Measurements from ENCODE around the gene CFAP65.

CFAP65 gene, protein sequence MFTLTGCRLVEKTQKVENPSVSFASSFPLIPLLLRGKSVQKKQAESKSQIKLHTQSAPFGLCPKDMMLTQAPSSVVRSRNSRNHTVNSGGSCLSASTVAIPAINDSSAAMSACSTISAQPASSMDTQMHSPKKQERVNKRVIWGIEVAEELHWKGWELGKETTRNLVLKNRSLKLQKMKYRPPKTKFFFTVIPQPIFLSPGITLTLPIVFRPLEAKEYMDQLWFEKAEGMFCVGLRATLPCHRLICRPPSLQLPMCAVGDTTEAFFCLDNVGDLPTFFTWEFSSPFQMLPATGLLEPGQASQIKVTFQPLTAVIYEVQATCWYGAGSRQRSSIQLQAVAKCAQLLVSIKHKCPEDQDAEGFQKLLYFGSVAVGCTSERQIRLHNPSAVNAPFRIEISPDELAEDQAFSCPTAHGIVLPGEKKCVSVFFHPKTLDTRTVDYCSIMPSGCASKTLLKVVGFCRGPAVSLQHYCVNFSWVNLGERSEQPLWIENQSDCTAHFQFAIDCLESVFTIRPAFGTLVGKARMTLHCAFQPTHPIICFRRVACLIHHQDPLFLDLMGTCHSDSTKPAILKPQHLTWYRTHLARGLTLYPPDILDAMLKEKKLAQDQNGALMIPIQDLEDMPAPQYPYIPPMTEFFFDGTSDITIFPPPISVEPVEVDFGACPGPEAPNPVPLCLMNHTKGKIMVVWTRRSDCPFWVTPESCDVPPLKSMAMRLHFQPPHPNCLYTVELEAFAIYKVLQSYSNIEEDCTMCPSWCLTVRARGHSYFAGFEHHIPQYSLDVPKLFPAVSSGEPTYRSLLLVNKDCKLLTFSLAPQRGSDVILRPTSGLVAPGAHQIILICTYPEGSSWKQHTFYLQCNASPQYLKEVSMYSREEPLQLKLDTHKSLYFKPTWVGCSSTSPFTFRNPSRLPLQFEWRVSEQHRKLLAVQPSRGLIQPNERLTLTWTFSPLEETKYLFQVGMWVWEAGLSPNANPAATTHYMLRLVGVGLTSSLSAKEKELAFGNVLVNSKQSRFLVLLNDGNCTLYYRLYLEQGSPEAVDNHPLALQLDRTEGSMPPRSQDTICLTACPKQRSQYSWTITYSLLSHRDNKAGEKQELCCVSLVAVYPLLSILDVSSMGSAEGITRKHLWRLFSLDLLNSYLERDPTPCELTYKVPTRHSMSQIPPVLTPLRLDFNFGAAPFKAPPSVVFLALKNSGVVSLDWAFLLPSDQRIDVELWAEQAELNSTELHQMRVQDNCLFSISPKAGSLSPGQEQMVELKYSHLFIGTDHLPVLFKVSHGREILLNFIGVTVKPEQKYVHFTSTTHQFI (N-terminal part only)

DNA sequence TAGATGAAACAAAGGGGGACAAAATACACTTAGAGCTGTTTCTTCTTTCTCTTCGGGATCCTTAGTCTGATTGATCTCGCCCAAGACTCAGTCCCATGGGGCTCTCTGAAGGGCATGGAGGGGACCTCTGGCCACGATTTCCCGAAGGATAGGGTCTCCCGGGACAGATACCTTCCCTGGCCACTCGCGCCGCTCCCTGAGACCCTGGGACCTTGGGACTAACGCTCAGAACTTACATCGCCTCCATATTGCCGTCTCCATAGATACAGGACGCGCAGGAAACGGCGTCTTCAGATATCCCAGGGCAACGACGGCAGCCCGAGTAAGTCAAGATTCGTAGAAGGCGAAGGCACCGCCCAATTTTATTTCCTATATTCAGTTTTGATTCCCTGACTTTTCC lies at the start of gene CFAP65:
CFAP65 (minus strand) TSS at position 265 of the 400 bp plus-strand sequence. CDS start 2,468 bp downstream, outside the sequence.
- Histone ChIP-seq H3K4me3 (ENCODE audit: low read length) (no peak within 1 kb of the TSS), H3K27me3 (ENCODE audit: control insufficient read depth, insufficient read depth, low read length) (peaks cover 3% of the 10 kb centered on the region), H3K9ac (ENCODE audit: low read length) (no peak within 1 kb of the TSS), H3K4me1 (ENCODE audit: control insufficient read depth, insufficient read depth, low read length) (peaks cover 25% of the 10 kb centered on the region), H3K9me3 (ENCODE audit: control insufficient read depth, low read length) (no peaks in the 10 kb centered on the region), H3K36me3 (ENCODE audit: control insufficient read depth, insufficient read depth, low read length) (no peaks in the 10 kb centered on the region)

DNA sequence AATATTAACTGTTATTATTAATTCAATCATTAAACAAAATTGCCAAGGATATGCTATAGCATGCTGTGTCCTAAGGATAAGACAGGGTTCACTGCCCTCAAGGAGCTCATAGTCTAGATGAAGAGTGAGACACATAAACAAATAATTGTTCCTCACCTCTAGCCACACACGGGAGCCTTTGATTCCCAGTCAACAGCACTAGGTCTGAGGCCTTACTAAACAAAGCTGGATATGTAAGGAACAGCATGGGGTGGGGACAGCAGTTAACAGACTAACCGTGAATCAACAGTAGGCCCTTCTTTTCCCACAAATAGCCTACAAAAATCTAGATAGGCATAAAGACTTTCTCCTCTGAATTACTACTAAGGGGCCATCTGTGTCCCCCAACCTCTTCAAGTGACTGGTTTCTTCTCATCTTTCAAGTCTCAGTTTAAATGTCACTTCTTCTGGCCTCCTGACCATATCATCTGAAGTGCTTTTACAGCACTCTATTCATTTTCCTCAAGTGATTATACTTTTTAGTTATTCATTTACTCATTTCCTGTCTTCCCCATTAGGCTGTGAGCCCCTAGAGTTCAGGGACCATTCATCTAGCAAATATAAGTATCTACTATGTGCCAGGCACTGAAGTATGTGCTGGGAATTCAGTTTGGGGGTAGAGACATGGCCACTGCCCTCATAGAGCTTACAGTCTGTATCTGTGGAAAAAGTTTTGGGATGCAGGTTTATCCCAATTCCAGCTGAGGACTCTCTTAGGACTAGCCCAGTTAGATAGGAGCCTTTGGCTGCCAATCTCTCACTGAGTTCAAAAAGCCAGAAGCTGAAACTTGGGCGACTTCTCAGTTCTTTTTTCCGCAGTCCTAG lies 49.4 kb upstream of the CFAP65 start:
- peaks cover 15% of the 10 kb centered on the region for H3K4me1 ChIP-seq (ENCODE audit: control insufficient read depth, insufficient read depth, low read length)
- H3K9me3 ChIP-seq (ENCODE audit: control insufficient read depth, low read length): no peaks in the 10 kb centered on the region
- H3K4me3 ChIP-seq (ENCODE audit: low read length): no peak overlapping the region
- H3K27me3 ChIP-seq (ENCODE audit: control insufficient read depth, insufficient read depth, low read length): no peaks in the 10 kb centered on the region
- H3K36me3 ChIP-seq (ENCODE audit: control insufficient read depth, insufficient read depth, low read length): no peaks in the 10 kb centered on the region
- no peak overlapping the region for H3K9ac ChIP-seq (ENCODE audit: low read length)

DNA sequence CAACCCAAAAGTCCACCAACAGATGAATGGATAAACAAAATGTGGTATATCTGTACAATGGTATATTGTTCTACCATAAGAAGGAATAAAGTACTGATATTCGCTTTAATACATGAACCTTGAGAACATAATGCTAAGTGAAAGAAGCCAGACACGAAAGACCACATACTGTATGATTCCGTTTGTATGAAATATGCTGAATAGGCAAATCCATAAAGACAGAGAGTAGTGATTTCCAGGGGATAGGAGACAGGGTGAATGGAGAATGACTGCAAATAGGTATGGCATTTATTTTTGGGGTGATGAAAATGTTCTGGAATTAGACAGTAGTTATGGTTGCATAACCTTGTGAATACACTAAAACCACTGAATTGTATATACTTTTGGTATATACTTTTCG lies 48.0 kb upstream of the CFAP65 start:
- no peaks in the 10 kb centered on the region for H3K36me3 ChIP-seq (ENCODE audit: control insufficient read depth, insufficient read depth, low read length)
- H3K9ac ChIP-seq (ENCODE audit: low read length): no peak overlapping the region
- H3K27me3 ChIP-seq (ENCODE audit: control insufficient read depth, insufficient read depth, low read length): no peaks in the 10 kb centered on the region
- H3K9me3 ChIP-seq (ENCODE audit: control insufficient read depth, low read length): no peaks in the 10 kb centered on the region
- no peak overlapping the region for H3K4me3 ChIP-seq (ENCODE audit: low read length)
- H3K4me1 ChIP-seq (ENCODE audit: control insufficient read depth, insufficient read depth, low read length): peaks cover 15% of the 10 kb centered on the region

DNA sequence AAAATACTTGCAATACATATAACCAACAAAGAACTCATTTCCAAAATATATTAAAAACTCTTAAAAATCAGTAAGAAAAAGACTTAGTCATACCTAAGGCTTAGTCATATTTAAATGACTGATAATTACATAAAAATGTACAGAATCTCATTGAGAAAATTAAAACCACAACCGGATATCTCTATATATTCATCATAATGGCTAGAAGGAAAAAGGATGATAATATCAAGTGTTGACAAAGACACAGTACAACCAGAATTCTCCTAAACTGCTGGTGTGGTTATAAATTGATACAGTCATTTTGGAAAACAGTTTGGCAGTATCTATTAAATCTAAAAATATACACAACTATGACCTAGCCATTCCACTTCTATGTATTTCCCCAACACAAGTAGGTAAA lies 46.5 kb upstream of the CFAP65 start:
- no peak overlapping the region for H3K4me3 ChIP-seq (ENCODE audit: low read length)
- H3K36me3 ChIP-seq (ENCODE audit: control insufficient read depth, insufficient read depth, low read length): no peaks in the 10 kb centered on the region
- H3K9ac ChIP-seq (ENCODE audit: low read length): no peak overlapping the region
- H3K9me3 ChIP-seq (ENCODE audit: control insufficient read depth, low read length): no peaks in the 10 kb centered on the region
- H3K4me1 ChIP-seq (ENCODE audit: control insufficient read depth, insufficient read depth, low read length): peaks cover 24% of the 10 kb centered on the region
- no peaks in the 10 kb centered on the region for H3K27me3 ChIP-seq (ENCODE audit: control insufficient read depth, insufficient read depth, low read length)

DNA sequence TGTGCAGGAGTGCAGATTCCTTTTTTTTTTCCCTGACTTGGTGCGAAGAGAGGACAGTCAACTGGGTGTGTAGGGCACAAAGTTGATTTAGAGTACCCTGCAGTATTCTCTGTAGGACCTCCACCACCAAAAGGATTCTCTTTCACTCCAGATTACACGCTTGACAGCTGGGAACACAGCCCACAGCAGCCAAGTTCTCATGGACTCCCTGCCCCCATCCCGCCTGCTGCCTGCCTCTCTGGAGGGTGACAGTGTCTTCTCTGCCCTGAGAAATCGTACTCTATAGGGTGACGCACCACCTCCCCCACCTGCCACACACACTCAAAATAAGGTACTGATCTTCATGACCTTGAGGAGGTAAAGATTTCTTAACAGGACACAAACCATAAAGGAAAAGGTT lies 46.0 kb upstream of the CFAP65 start:
- H3K9me3 ChIP-seq (ENCODE audit: control insufficient read depth, low read length): no peaks in the 10 kb centered on the region
- H3K27me3 ChIP-seq (ENCODE audit: control insufficient read depth, insufficient read depth, low read length): no peaks in the 10 kb centered on the region
- H3K4me3 ChIP-seq (ENCODE audit: low read length): no peak overlapping the region
- no peak overlapping the region for H3K9ac ChIP-seq (ENCODE audit: low read length)
- H3K4me1 ChIP-seq (ENCODE audit: control insufficient read depth, insufficient read depth, low read length): peaks cover 25% of the 10 kb centered on the region
- no peaks in the 10 kb centered on the region for H3K36me3 ChIP-seq (ENCODE audit: control insufficient read depth, insufficient read depth, low read length)

DNA sequence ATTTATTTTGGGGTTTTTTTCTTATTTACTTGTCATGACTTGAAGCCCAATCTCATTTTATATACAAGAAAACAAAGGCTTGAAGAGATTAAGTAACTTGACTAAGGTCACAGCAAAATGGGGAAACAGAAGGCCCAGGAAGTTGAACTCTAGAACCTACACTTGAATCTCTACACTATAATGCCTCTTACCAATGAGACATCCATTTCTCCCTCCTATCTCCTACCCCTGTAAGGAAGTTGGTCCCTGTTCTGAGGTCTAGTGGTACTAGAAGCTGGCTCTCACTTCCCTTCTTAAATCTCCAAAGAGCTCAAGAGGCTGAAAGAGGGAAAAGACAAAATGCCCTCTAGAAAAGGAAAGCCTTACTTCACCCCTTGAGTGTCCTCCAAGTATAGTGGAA lies 44.9 kb upstream of the CFAP65 start:
- Histone ChIP-seq H3K27me3 (ENCODE audit: control insufficient read depth, insufficient read depth, low read length) (no peaks in the 10 kb centered on the region), H3K36me3 (ENCODE audit: control insufficient read depth, insufficient read depth, low read length) (no peaks in the 10 kb centered on the region), H3K9ac (ENCODE audit: low read length) (no peak overlapping the region), H3K4me3 (ENCODE audit: low read length) (no peak overlapping the region), H3K4me1 (ENCODE audit: control insufficient read depth, insufficient read depth, low read length) (peaks cover 31% of the 10 kb centered on the region), H3K9me3 (ENCODE audit: control insufficient read depth, low read length) (no peaks in the 10 kb centered on the region)

DNA sequence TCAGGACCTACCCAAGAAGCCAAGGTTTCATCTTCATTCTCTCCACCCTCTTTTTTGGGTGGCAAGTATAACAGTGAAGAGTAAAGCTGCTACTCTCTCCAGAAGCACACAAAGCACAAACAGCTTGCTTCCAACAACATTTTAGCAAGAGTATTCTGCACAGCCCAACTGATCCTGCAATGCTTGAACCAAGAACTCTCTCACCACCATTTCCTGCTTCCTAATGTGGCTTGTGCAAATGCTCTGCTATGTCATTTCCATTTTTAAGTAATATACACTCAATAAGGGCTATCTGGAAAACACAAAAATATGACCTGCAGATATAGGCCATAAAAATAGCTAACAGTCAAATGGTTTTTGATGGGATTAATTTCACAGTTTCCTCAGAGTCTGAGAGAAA lies 43.5 kb upstream of the CFAP65 start:
- Histone ChIP-seq H3K9me3 (ENCODE audit: control insufficient read depth, low read length) (no peaks in the 10 kb centered on the region), H3K27me3 (ENCODE audit: control insufficient read depth, insufficient read depth, low read length) (no peaks in the 10 kb centered on the region), H3K36me3 (ENCODE audit: control insufficient read depth, insufficient read depth, low read length) (no peaks in the 10 kb centered on the region), H3K4me3 (ENCODE audit: low read length) (no peak overlapping the region), H3K4me1 (ENCODE audit: control insufficient read depth, insufficient read depth, low read length) (peaks cover 40% of the 10 kb centered on the region), H3K9ac (ENCODE audit: low read length) (no peak overlapping the region)

DNA sequence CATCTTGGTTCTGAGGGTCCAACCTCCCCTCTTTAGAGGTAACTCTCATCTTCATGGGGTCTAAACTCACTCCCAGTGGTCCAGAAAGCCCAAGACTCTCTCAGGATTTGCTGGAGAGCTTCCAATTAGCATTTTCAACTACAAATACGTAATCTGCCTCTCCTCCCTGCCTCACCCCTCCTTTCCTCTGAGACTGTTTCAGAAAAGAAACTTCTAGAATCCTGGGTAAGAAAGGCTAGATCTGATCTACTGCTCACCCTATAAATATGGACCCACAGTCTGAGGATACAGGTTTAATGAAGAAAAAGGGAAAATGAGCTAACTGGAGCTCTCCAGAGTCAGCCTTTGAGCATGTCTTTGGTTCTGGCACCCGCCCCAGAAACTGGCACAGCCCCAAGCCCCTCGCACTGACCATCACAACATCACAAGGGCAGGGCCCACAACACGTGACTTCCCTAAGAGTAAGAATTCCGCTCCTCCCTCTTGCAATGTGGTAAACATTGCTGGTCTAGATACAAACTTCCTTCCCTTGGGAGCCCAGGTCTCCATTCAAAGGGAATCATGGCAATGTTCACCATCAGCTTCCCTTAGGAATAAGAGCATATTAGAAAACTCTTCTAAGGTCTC lies 41.1 kb upstream of the CFAP65 start:
- H3K4me3 ChIP-seq (ENCODE audit: low read length): peak overlapping the region; percentile 16
- H3K9me3 ChIP-seq (ENCODE audit: control insufficient read depth, low read length): no peaks in the 10 kb centered on the region
- no peaks in the 10 kb centered on the region for H3K27me3 ChIP-seq (ENCODE audit: control insufficient read depth, insufficient read depth, low read length)
- H3K4me1 ChIP-seq (ENCODE audit: control insufficient read depth, insufficient read depth, low read length): peaks cover 60% of the 10 kb centered on the region
- peak overlapping the region; percentile 56 for H3K9ac ChIP-seq (ENCODE audit: low read length)
- H3K36me3 ChIP-seq (ENCODE audit: control insufficient read depth, insufficient read depth, low read length): no peaks in the 10 kb centered on the region

DNA sequence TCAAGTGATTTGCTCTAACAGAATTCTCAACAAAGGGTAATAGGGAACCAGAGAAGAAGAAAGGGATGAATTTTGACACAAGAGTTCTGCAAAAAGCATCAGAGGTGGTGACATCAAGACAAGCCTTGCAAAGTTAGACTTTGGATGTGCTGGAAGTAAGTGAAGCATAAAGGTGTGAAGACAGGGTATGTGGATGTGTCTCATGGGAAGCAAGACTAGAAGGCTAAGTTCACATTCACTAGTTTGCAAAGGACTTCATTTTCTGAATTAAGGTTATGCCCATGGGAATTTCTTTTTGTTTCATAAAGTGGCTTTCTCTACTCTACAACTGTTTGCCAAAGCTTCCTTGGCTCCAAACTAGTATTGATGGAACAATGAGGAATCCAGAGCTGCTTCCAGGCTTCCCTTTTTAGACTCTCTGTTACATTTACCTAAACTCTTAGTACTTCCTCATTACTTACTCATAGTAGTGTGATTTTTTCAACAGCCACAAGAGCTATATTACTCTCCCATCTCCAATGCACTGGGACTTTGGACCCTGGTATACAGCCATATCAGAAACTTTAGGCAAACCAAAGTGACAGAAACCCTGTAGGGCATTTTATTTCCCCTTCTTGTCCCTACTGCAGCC lies 40.5 kb upstream of the CFAP65 start:
- peak overlapping the region; percentile 16 for H3K4me3 ChIP-seq (ENCODE audit: low read length)
- H3K9me3 ChIP-seq (ENCODE audit: control insufficient read depth, low read length): no peaks in the 10 kb centered on the region
- H3K36me3 ChIP-seq (ENCODE audit: control insufficient read depth, insufficient read depth, low read length): no peaks in the 10 kb centered on the region
- H3K4me1 ChIP-seq (ENCODE audit: control insufficient read depth, insufficient read depth, low read length): peaks cover 60% of the 10 kb centered on the region
- H3K27me3 ChIP-seq (ENCODE audit: control insufficient read depth, insufficient read depth, low read length): no peaks in the 10 kb centered on the region
- H3K9ac ChIP-seq (ENCODE audit: low read length): peak overlapping the region; percentile 56

DNA sequence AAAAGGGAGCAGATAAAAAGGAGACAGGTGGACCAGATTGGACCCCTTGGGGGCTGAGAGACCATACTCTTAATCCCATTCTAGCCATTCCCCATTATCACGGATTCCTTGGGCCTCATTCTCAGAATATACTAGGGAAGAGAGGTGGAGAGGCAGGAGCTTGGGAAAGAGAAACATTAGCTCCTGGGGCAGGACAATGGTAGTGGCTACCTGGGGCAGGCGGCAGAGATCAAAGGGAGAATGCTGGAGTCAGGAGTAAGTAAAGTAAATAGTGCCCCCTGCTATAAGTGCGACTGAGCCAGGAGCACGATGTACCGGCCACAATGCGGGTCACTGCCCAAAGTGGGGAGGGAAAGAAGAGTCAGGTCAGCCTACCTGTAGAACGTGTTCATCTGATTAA lies 39.8 kb upstream of the CFAP65 start:
- peaks cover 56% of the 10 kb centered on the region for H3K4me1 ChIP-seq (ENCODE audit: control insufficient read depth, insufficient read depth, low read length)
- H3K36me3 ChIP-seq (ENCODE audit: control insufficient read depth, insufficient read depth, low read length): no peaks in the 10 kb centered on the region
- H3K9ac ChIP-seq (ENCODE audit: low read length): peak overlapping the region; percentile 9

More for the DNA sequence above, 39.8 kb upstream of the CFAP65 start:
- Histone ChIP-seq H3K9me3 (ENCODE audit: control insufficient read depth, low read length) (no peaks in the 10 kb centered on the region), H3K4me3 (ENCODE audit: low read length) (no peak overlapping the region), H3K27me3 (ENCODE audit: control insufficient read depth, insufficient read depth, low read length) (no peaks in the 10 kb centered on the region)

All from mucosa of stomach (tissue), 1 donor.